Activated T-cell treated with anti-CD3 and anti-CD28 coated beads, Interleukin-2, amount 50 U/mL, for 4 hours (primary cell): ENCODE data around the gene SLC6A6. TPM values are rescaled to one million over a fixed set of nuclear protein-coding genes. Genes with fewer than 3 reads are reported as not detected.
A peak's percentile ranks its signal among the peaks of the same experiment; 100 is the strongest.

Experiments used
- ATAC-seq, 2 donors: fragments of 200-7000 bp; cut with Tn5 transposase; one replicate each; pipeline ENCODE4 v1.10.0; 2021
- DNase-seq: peaks from one replicate; pipeline ENCODE4 v3.0.0-alpha.2; 2020
- H3K27me3 Mint-ChIP-seq: one replicate; pipeline ENCODE4 v1.8.0; 2021; ENCODE audit warnings: low read depth, mixed read lengths
- H3K36me3 Mint-ChIP-seq: one replicate; pipeline ENCODE4 v1.8.0; 2022; ENCODE audit warnings: mixed read lengths; ENCODE audit not compliant: insufficient read depth
- H3K4me1 Mint-ChIP-seq: one replicate; pipeline ENCODE4 v1.8.0; 2021; ENCODE audit warnings: low read depth, mixed read lengths
- H3K4me3 Mint-ChIP-seq: one replicate; pipeline ENCODE4 v1.8.0; 2021; ENCODE audit warnings: mild to moderate bottlenecking, moderate library complexity, mixed read lengths
- H3K9me3 Mint-ChIP-seq: one replicate; pipeline ENCODE4 v1.8.0; 2021; ENCODE audit warnings: mixed read lengths
- total RNA-seq, 3 donors: library from RNA; stranded (reverse); gene quantifications; one replicate each; pipeline ENCODE4 v1.2.1, GENCODE V29; 2021

The SLC6A6 gene
- total RNA-seq, 3 donors from 2014 or later: 47.6 to 54.2 (median 51.2) TPM

DNA sequence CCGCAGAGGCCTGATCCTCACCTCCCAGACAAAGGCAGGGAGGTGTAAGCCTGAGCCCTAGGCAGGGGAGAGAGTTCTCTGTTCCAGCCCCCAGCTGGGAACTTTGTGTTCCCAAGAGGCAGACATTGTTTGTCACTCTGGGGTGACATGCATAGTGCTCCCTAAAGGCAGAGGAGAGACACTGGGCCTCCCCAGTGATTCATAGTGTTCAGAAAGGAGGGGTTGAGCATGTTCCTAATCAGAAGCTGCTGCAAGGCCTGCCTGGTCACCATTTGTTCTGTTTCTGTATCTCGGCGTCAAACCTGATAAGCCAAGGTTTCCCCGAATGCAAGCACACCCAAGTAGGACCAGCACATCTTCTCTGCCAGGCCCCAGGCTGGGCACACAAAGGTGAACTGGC lies 24.0 kb upstream of the SLC6A6 start:
- Mint-ChIP-seq H3K4me3 (no peak overlapping the region), H3K9me3 (no peaks in the 10 kb centered on the region), H3K4me1 (peaks cover 18% of the 10 kb centered on the region), H3K36me3 (no peaks in the 10 kb centered on the region), H3K27me3 (no peaks in the 10 kb centered on the region)
- ATAC-seq (peak in 1 of 2 donors; percentile 9), DNase-seq (no peak)

DNA sequence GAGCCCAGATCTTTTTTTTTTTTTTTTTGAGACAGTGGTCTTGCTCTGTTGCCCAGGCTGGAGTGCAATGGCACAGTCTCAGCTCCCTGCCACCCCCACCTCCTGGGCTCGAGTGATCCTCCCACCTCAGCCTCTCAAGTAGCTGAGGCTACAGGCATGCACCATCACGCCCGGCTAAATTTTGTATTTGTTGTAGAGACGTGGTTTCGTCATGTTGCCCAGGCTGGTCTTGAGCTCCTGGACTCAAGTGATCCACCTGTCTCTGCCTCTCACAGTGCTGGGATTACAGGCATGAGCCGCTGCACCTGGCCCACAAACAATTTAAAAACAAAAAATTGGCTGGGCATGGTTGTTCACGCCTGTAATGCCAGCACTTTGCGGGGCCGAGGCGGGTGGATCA lies 22.6 kb upstream of the SLC6A6 start:
- H3K4me3 Mint-ChIP-seq: no peak overlapping the region
- DNase-seq: no peak
- H3K36me3 Mint-ChIP-seq: no peaks in the 10 kb centered on the region
- no peak for ATAC-seq
- H3K27me3 Mint-ChIP-seq: no peaks in the 10 kb centered on the region
- no peaks in the 10 kb centered on the region for H3K9me3 Mint-ChIP-seq
- peaks cover 18% of the 10 kb centered on the region for H3K4me1 Mint-ChIP-seq

DNA sequence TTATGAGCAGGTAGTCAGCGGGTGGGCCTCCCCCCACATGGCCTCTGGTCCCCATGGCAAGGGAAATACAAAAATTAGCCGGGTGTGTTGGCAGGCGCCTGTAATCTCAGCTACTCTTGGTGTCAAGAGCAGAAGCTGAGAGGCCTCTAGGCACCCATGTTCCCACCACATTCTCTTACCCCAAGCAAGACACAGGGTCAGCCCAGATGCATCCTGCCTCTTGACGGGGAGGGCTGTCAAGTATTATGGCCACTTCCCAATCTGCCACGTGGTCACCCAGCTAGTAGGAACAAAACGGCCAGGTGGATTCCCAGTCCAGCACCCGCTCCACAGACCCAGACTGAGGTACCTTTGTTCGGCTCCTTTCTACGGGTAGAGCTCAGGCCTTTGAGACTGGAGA lies 16.2 kb upstream of the SLC6A6 start:
- Mint-ChIP-seq H3K4me3 (no peak overlapping the region), H3K27me3 (peaks cover 1% of the 10 kb centered on the region), H3K4me1 (no peaks in the 10 kb centered on the region), H3K36me3 (no peaks in the 10 kb centered on the region), H3K9me3 (no peaks in the 10 kb centered on the region)
- no peak for DNase-seq
- no peak for ATAC-seq

DNA sequence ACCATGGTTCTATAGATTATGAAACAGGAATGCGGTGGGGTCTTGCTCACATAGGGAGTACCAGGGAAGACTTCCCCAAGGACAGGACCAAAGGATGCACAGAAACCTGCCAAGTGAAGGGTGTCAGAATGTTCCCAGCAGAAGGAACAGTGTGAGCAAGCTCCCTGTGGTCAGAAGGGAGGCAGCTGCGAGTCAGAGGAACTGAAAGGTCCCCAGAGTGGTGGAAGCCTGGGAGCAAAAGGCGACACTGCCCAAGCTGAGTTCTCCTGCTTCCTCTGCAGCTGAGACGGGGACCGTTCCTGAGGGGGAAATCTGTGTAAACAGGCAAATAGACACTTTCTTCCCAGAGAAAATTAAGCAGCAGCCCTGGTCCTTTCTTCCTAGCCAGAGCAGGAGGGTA lies 14.2 kb upstream of the SLC6A6 start:
- no peaks in the 10 kb centered on the region for H3K9me3 Mint-ChIP-seq
- no peak for ATAC-seq

DNA sequence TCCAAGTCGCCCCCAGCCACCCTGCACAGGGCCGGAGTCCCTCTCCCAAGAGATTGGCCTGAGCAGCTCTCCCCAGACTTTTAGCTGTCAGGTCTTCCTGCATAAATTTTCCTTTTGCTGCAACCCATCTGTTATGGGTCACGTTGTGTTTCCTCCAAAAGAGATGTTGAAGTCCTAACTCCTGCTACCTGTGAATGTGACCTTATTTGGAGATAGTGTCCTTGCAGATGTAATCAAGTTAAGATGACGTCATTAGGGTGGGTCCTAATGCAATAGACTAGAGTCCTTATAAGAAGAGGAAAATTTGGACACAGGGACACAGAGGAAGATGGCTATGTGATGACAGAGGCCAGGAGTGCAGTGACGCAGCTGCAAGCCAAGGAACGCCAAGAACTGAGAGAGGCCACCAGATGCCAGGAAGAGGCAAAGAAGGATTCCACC lies 13.2 kb upstream of the SLC6A6 start:
- peaks cover 1% of the 10 kb centered on the region for H3K27me3 Mint-ChIP-seq
- H3K36me3 Mint-ChIP-seq: no peaks in the 10 kb centered on the region

More for the DNA sequence above, 14.2 kb upstream of the SLC6A6 start:
- DNase-seq: no peak
- no peak overlapping the region for H3K4me3 Mint-ChIP-seq
- H3K36me3 Mint-ChIP-seq: no peaks in the 10 kb centered on the region
- peaks cover 1% of the 10 kb centered on the region for H3K27me3 Mint-ChIP-seq
- H3K4me1 Mint-ChIP-seq: no peaks in the 10 kb centered on the region

DNA sequence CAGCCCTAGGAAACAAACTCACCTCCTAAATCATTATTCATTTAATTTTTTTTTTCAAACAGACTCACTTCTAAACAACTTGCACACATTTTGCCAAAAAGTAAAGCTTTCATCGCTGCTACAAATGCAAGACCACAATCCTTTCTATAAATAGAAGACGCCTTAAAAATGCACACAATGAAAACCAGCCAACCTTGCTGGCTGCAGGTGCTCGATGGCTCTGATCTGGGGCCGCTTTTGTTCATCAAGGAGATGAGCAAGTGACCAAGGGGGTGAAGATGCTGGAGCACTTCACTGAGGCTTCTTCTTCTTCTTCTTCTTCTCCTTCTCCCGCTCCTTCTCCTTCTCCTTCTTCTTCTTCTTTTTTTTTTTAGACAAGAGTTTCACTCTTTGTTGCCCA lies 12.7 kb upstream of the SLC6A6 start:
- DNase-seq: no peak
- H3K4me3 Mint-ChIP-seq: no peak overlapping the region
- no peaks in the 10 kb centered on the region for H3K9me3 Mint-ChIP-seq
- no peak for ATAC-seq
- H3K4me1 Mint-ChIP-seq: no peaks in the 10 kb centered on the region
- H3K36me3 Mint-ChIP-seq: no peaks in the 10 kb centered on the region
- H3K27me3 Mint-ChIP-seq: peaks cover 1% of the 10 kb centered on the region

More for the DNA sequence above, 13.2 kb upstream of the SLC6A6 start:
- DNase-seq: no peak
- no peak overlapping the region for H3K4me3 Mint-ChIP-seq
- H3K9me3 Mint-ChIP-seq: no peaks in the 10 kb centered on the region
- ATAC-seq: no peak
- no peaks in the 10 kb centered on the region for H3K4me1 Mint-ChIP-seq

DNA sequence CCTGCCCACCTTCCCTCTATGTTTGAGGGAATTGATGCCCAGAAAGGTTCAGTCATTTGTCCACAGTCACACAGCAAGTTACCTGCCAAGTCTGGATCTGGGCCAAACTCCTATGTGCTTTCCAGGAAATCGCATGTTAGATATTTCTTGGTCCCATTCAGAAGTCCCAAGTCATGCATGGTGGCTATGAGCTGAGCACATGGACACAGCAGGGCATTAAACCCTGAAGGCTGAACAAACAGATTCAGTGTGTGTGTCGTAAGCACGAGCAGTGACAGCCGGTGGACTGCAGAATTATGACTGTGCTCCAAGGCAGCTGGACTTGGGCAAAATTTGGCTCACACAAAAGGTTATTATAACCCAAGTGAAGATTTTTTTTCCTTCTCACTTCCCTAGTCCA lies 11.4 kb upstream of the SLC6A6 start:
- ATAC-seq: no peak

DNA sequence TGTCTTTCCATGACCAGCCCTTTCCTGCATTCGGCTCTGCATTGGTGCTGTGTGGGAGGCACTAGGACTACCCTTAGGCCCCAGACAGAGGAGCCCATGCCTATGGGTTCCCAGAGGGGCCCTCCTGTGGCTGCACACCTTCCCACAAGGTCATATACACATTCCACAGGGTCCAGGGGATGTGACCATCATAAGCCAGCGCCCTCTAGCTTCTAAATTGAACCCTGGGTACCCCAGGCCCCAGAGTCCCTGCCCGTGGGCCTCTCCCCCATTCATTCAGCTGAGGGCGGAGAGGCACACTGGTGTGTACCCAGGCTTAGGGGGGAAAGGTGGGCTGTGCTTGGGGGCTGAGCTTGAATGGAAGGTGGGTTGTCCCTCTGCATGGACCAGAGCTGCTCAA lies 10.2 kb upstream of the SLC6A6 start:
- Mint-ChIP-seq H3K4me3 (no peak overlapping the region), H3K4me1 (peaks cover 5% of the 10 kb centered on the region), H3K27me3 (no peaks in the 10 kb centered on the region), H3K9me3 (no peaks in the 10 kb centered on the region), H3K36me3 (no peaks in the 10 kb centered on the region)
- ATAC-seq (no peak), DNase-seq (no peak)

More for the DNA sequence above, 11.4 kb upstream of the SLC6A6 start:
- Mint-ChIP-seq H3K9me3 (no peaks in the 10 kb centered on the region), H3K27me3 (no peaks in the 10 kb centered on the region), H3K4me3 (no peak overlapping the region), H3K4me1 (no peaks in the 10 kb centered on the region), H3K36me3 (no peaks in the 10 kb centered on the region)
- no peak for DNase-seq

DNA sequence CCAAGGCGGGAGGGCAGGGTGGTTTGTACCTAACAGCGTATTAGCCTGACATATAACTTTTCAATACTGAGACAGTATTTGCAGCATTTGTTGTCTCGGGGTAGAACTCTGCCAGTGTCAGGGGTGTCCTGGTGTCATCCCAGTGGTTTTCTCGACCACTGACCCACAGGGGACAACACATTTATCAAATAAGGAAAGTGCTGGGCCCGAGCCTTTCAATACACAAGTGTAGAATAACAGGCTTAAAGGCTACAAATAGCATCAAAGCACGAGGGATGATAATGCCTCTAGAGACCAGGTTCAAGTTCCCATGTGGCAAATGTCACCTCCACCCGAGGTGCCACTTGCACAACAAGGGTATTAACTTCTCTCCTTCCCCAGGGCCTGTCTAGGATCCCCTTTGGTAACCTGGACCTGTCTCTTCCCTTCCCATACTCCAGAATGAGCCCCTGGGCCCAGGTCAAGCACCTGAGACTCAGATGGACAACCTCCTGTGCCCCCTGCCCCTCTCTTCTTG lies 9.5 kb upstream of the SLC6A6 start:
- H3K4me3 Mint-ChIP-seq: no peak overlapping the region
- ATAC-seq (no peak), DNase-seq (no peak)
- no peaks in the 10 kb centered on the region for H3K9me3 Mint-ChIP-seq
- no peaks in the 10 kb centered on the region for H3K27me3 Mint-ChIP-seq
- no peaks in the 10 kb centered on the region for H3K36me3 Mint-ChIP-seq
- peaks cover 10% of the 10 kb centered on the region for H3K4me1 Mint-ChIP-seq

DNA sequence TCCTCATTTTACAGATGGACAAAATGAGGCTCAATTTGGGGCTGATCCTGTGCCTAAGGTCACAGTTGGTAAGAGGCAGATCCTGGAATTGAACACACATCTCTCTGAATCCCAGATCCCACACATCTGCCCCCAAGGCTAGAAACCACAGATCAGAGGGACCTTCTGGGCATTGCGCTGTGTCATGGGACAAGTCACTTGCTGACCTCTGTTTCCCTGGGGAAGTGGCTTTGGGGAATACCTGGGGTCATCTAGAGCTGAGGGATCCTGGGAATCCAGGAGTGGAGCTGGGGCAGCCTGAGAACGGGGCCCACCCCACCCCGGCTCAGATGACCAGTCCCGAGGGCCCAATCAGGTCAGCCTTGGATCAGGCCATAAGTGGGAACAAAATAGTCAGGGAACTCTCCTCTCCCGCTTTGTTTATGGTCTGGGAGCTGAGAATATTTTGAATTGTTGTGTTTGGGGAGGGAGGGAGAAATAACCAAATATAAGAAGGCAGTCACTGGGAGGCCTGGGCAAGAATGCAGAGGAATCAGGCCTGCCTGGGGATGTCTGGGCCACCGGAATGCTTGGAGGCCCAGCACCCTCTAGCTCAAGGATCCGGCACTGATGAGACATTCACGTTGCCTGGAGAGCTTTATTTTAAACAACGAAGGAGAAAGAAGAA lies 8.8 kb upstream of the SLC6A6 start:
- no peaks in the 10 kb centered on the region for H3K36me3 Mint-ChIP-seq
- peaks cover 10% of the 10 kb centered on the region for H3K4me1 Mint-ChIP-seq
- DNase-seq (no peak), ATAC-seq (no peak)
- H3K27me3 Mint-ChIP-seq: no peaks in the 10 kb centered on the region
- H3K4me3 Mint-ChIP-seq: no peak overlapping the region
- H3K9me3 Mint-ChIP-seq: no peaks in the 10 kb centered on the region

DNA sequence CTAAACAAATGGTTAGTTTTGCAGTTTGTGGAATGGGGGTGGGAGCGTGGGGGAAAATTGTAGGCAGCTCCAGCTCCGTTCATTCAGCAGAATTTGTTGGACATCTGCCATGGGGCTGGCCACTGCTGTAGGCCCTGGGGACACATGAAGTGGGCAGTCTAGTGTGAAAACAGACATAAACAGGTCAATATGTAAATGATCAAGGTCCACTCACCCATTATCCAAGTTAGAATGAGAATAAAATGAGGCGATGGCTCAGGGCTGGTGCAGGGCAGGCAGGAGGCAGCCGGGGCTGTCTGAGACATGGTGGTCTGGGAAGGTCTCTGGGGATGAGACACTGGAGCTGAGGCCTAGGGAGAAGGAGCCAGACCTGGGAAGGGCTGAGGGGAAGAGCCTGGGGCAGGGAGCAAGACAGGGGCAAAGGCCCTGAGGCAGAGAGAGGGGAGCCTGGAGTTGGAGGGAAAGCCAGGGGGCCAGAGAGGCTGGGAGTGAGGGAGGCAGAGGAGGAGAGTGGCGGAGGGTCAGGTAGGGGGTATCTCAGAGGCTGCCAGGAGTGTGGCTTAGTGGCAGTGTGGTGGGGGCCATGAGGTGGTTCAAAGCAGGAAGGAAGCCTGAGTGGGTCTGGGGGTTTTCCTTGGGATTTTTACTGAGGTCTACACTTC lies 6.2 kb upstream of the SLC6A6 start:
- H3K27me3 Mint-ChIP-seq: no peaks in the 10 kb centered on the region

DNA sequence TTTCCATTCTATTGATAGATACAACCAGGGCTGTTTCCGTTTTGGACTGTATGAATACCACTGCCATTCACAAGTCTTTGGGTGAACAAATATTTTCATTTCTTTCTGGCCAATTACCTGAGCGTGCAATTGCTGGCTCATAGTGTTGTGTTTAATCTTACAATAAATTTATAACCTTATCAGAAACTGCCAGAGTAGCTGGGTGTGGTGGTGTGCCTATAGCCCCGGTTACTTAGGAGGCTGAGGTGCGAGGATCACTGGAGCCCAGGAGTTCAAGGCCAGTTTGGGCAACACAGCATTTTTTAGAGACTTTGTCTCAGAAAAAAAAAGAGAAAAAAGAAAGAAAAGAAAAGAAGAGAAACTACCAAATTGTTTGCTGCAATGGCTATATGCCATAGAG lies 5.4 kb upstream of the SLC6A6 start:
- H3K36me3 Mint-ChIP-seq: no peaks in the 10 kb centered on the region
- H3K27me3 Mint-ChIP-seq: no peaks in the 10 kb centered on the region
- no peak overlapping the region for H3K4me3 Mint-ChIP-seq
- no peak for ATAC-seq
- no peaks in the 10 kb centered on the region for H3K9me3 Mint-ChIP-seq
- DNase-seq: no peak
- H3K4me1 Mint-ChIP-seq: peaks cover 16% of the 10 kb centered on the region

More for the DNA sequence above, 6.2 kb upstream of the SLC6A6 start:
- no peaks in the 10 kb centered on the region for H3K9me3 Mint-ChIP-seq
- no peak overlapping the region for H3K4me3 Mint-ChIP-seq
- DNase-seq (no peak), ATAC-seq (no peak)
- peaks cover 12% of the 10 kb centered on the region for H3K4me1 Mint-ChIP-seq
- no peaks in the 10 kb centered on the region for H3K36me3 Mint-ChIP-seq

DNA sequence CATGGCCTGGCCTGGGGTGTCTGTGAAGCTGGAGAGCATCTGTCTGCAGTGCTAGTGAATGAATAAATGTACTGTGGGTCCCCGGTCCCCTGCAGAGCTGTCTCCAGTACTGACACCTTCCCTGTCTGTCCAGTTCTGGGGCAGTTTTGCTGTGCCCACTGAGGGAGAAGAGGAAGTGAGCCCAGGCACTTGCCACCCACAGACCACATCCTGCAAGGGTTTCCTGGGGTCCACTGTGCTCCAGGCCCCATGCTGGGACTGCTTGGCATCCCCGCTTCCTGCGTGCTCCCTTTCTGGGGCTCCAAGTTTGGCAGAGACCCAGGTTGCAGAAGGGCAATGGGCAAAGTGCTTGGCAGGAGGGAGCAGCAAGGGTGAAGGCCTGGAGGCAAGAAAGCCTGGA lies 4.9 kb upstream of the SLC6A6 start:
- Mint-ChIP-seq H3K36me3 (no peaks in the 10 kb centered on the region), H3K4me3 (no peak overlapping the region), H3K9me3 (no peaks in the 10 kb centered on the region), H3K4me1 (peaks cover 18% of the 10 kb centered on the region), H3K27me3 (no peaks in the 10 kb centered on the region)
- DNase-seq (no peak), ATAC-seq (no peak)

DNA sequence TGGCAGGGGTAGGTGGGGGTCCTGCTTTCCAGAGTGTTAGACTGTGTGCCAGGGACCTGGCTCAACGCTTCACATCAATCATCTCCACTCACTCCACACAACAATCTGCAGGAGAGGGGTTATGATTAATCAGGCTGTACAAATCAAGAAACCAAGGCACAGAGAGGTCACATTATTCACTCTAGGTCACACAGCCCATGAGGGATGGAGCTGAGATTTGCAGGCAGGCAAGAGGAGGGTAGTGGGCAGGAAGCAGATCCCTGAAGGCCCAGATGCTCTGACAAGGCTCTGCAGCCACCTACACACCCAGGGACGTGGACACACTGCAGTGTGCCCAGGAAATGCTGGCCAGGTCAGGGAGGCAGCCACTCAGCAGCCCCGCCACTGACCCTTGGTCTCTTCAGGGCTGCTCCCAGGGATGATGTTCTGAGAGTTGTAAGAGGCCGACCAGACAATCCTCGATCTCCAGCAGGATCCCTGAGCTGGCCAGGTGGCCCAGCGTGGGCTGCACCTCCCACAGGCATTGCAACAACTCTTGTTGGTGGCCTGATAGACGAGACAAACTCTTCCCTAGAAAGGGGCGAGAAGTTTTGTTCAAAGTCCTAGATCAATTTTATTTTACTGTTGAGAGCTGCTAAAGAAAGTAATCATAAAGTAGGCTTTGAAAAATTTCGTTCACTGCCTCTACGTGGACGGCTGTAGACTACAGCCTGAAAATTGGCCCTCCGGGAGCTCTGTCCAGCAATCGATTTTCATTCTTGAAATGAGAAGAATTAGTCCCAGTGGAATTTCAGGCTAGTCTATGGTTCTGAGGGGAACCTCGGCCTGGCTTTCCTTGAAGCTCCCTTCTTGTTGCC lies 4.2 kb upstream of the SLC6A6 start:
- Mint-ChIP-seq H3K36me3 (no peaks in the 10 kb centered on the region), H3K4me3 (no peak overlapping the region), H3K27me3 (no peaks in the 10 kb centered on the region), H3K4me1 (peaks cover 19% of the 10 kb centered on the region), H3K9me3 (no peaks in the 10 kb centered on the region)
- ATAC-seq (no peak), DNase-seq (no peak)
